Loucy (cell line): ENCODE measurements around the gene SLTM.

Experiments
- H2AFZ ChIP-seq: fragments of 200-600 bp; sonication (generic); 2 replicates; pipeline ENCODE4 v1.6.0; 2016; ENCODE audit warnings: antibody characterized with exemption, mild to moderate bottlenecking, low read length, moderate library complexity
- H3F3A ChIP-seq: fragments of 200-600 bp; 2 replicates; pipeline ENCODE4 v1.6.0; 2016; ENCODE audit warnings: antibody characterized with exemption, low read depth, mild to moderate bottlenecking
- H3K27me3 ChIP-seq: fragments of 200-600 bp; sonication (generic); 2 replicates; pipeline ENCODE4 v1.6.1; 2014; ENCODE audit warnings: low read length, mild to moderate bottlenecking; ENCODE audit not compliant: insufficient read depth, poor library complexity, severe bottlenecking
- H3K36me3 ChIP-seq: fragments of 200-600 bp; sonication (generic); 2 replicates; pipeline ENCODE4 v1.6.1; 2016; ENCODE audit warnings: low read length; ENCODE audit not compliant: insufficient read depth
- H3K4me1 ChIP-seq: fragments of 200-600 bp; sonication (generic); 2 replicates; pipeline ENCODE4 v1.5.1; 2014; ENCODE audit warnings: low read length, mild to moderate bottlenecking; ENCODE audit not compliant: insufficient read depth, poor library complexity, severe bottlenecking
- H3K4me2 ChIP-seq: fragments of 200-600 bp; sonication (generic); 2 replicates; pipeline ENCODE4 v1.6.0; 2014; ENCODE audit warnings: antibody characterized with exemption, low read length, low read depth, mild to moderate bottlenecking; ENCODE audit not compliant: poor library complexity, severe bottlenecking
- H3K4me3 ChIP-seq: fragments of 200-600 bp; sonication (generic); 2 replicates; pipeline ENCODE4 v1.5.1; 2014; ENCODE audit warnings: low read length, mild to moderate bottlenecking, mixed read lengths; ENCODE audit not compliant: poor library complexity, severe bottlenecking
- H3K79me2 ChIP-seq: fragments of 200-600 bp; sonication (generic); 2 replicates; pipeline ENCODE4 v1.6.1; 2014; ENCODE audit warnings: low read length; ENCODE audit not compliant: insufficient read depth
- H3K9ac ChIP-seq: fragments of 200-600 bp; sonication (generic); 2 replicates; pipeline ENCODE4 v1.6.0; 2014; ENCODE audit warnings: mild to moderate bottlenecking, low read depth, low read length, moderate library complexity; ENCODE audit not compliant: poor library complexity, severe bottlenecking
- H3K9me2 ChIP-seq: fragments of 200-600 bp; sonication (generic); replicated peaks from 2 replicates; pipeline ENCODE4 v1.6.1; 2016; ENCODE audit warnings: low read depth, low read length, mixed read lengths
- H3K9me3 ChIP-seq: fragments of 200-600 bp; sonication (generic); 2 replicates; pipeline ENCODE4 v1.6.1; 2014; ENCODE audit warnings: mild to moderate bottlenecking, antibody characterized with exemption, low read length, low read depth; ENCODE audit not compliant: insufficient read depth
- H4K20me1 ChIP-seq: fragments of 200-600 bp; sonication (generic); 2 replicates; pipeline ENCODE4 v1.6.0; 2014; ENCODE audit warnings: antibody characterized with exemption, low read length, mild to moderate bottlenecking; ENCODE audit not compliant: insufficient read depth, poor library complexity, severe bottlenecking
- CTCF ChIP-seq: fragments of 200-600 bp; sonication (generic); conservative IDR thresholded peaks from 2 replicates; pipeline ENCODE4 v1.5.1; 2014; ENCODE audit warnings: mild to moderate bottlenecking, antibody characterized with exemption, low read length
- EZH2phosphoT487 ChIP-seq: fragments of 200-600 bp; IDR thresholded peaks from 2 replicates; pipeline ENCODE4 v1.6.1; 2018; ENCODE audit warnings: antibody characterized with exemption, mild to moderate bottlenecking, moderate library complexity, borderline replicate concordance

Gene SLTM

GRCh38 chr15:58966698-58967097, 33.2 kb upstream of the SLTM start:
- no peaks in the 10 kb centered on the region for H3K9me3 ChIP-seq
- H3K4me2 ChIP-seq, result no peak overlapping the region
- H3K79me2 ChIP-seq, result no peaks in the 10 kb centered on the region
- H3K9me2 ChIP-seq, result no peaks in the 10 kb centered on the region
- H2AFZ ChIP-seq, result no peak overlapping the region
- no peaks in the 10 kb centered on the region for H3F3A ChIP-seq
- no peak overlapping the region for H3K9ac ChIP-seq
- no peak for TF ChIP-seq EZH2phosphoT487
- no peak for TF ChIP-seq CTCF
- H3K4me3 ChIP-seq, result no peak overlapping the region
- H3K36me3 ChIP-seq, result no peaks in the 10 kb centered on the region
- H3K27me3 ChIP-seq, result peaks cover 4% of the 10 kb centered on the region
- no peaks in the 10 kb centered on the region for H4K20me1 ChIP-seq
- no peaks in the 10 kb centered on the region for H3K4me1 ChIP-seq

DNA sequence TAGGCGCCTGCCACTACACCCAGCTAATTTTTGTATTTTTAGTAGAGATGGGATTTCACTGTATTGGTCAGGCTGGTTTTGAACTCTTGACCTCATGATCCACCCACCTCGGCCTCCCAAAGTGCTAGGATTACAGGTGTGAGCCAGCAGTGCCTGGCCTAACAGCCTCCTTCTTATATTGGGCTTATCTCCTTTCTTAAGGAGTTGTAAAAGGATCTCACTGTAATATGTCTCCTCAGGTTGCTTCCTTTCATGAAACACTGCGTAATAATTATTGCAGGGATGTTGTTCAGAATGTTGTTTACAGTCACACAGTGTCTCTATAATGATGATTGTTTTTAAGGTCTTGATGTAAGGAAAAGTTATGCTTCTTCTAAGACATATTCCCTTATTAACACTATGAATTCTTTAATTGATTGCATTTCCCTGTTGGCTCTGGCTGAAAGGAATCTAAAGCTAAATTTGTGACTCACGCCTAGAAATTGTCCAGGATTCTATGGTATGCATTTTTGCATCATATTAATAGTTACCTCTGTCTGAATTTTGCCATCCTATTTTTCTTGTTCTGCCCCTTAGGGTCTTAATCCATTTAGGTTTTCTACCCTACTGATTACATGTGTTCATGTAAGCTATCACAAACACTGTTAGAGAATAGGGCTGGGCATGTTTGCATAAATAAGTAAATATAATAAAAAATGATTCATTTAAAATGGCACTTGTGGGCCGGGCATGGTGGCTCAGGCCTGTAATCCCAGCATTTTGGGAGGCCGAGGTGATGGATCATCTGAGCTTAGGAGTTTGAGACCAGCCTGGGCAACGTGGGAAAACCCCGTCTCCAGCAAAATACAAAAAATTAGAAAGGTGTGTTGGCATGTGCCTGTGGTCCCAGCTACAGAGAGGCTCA, 29.4 kb upstream of the SLTM start:
- TF ChIP-seq EZH2phosphoT487 (no peak), CTCF (no peak)
- H3K9ac ChIP-seq, result no peak overlapping the region
- no peaks in the 10 kb centered on the region for H3K4me1 ChIP-seq
- no peaks in the 10 kb centered on the region for H4K20me1 ChIP-seq
- H3K4me2 ChIP-seq, result no peak overlapping the region
- H2AFZ ChIP-seq, result no peak overlapping the region
- H3K79me2 ChIP-seq, result no peaks in the 10 kb centered on the region
- peaks cover 4% of the 10 kb centered on the region for H3K27me3 ChIP-seq
- H3F3A ChIP-seq, result no peaks in the 10 kb centered on the region
- no peaks in the 10 kb centered on the region for H3K36me3 ChIP-seq
- H3K9me2 ChIP-seq, result no peaks in the 10 kb centered on the region
- no peak overlapping the region for H3K4me3 ChIP-seq
- H3K9me3 ChIP-seq, result no peaks in the 10 kb centered on the region

- Histone ChIP-seq H3F3A (no peaks in the 10 kb centered on the region), H3K9ac (no peak overlapping the region), H4K20me1 (no peaks in the 10 kb centered on the region), H3K4me3 (no peak overlapping the region), H3K27me3 (peaks cover 4% of the 10 kb centered on the region), H2AFZ (no peak overlapping the region), H3K9me2 (no peaks in the 10 kb centered on the region), H3K4me2 (no peak overlapping the region), H3K79me2 (no peaks in the 10 kb centered on the region), H3K4me1 (peaks cover 3% of the 10 kb centered on the region), H3K36me3 (no peaks in the 10 kb centered on the region), H3K9me3 (no peaks in the 10 kb centered on the region)
- TF ChIP-seq EZH2phosphoT487, result no peak
- TF ChIP-seq CTCF, result no peak
Observed at GRCh38 chr15:58962136-58962535, 28.7 kb upstream of the SLTM start.
